Epithelial cell of proximal tubule (primary cell): ENCODE measurements around the gene CDK1. TPM values are rescaled to one million over a fixed set of nuclear protein-coding genes. Genes with fewer than 3 reads are reported as not detected.

ENCODE experiments used
- DNase-seq: peaks from one replicate; pipeline ENCODE4 v3.0.0-alpha.2; 2011; ENCODE audit warnings: low read depth
- H3K4me3 ChIP-seq: 2 replicates; pipeline ENCODE4 v1.5.1; 2011; ENCODE audit warnings: low read depth, mild to moderate bottlenecking, low read length
- total RNA-seq: library from RNA; depleted of rRNA; stranded (reverse); fragments of >200 nt; gene quantifications from 2 replicates; pipeline ENCODE4 v1.2.3, GENCODE V29; 2015
- TF ChIP-seq, protein P1 (sequence below): conservative IDR thresholded peaks from 2 replicates; pipeline ENCODE4 v1.5.1; 2012; ENCODE audit warnings: low read depth, mild to moderate bottlenecking, low read length

The CDK1 gene
- total RNA-seq, 1 donor from 2014 or later = 127 TPM

DNA sequence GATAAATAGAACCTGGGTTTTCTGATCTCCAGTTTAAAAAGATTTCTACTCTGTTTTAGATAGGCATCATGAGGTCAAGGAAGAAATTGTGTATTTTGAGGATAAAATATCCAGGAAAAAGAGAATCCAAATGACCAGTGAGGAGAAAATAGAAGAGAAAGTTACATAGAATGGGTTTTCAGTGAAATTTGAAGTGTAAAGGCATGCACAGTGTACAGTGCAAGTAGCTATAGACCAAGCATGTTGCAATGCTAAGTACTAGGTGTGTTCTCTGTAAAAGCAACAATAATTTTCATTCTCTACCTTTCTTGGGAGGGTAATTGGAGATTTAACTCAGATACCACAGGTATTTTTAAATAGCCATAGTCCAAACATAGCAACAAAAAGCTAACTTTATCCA, 22.6 kb downstream of the CDK1 start:
- TF ChIP-seq, protein P1, sequence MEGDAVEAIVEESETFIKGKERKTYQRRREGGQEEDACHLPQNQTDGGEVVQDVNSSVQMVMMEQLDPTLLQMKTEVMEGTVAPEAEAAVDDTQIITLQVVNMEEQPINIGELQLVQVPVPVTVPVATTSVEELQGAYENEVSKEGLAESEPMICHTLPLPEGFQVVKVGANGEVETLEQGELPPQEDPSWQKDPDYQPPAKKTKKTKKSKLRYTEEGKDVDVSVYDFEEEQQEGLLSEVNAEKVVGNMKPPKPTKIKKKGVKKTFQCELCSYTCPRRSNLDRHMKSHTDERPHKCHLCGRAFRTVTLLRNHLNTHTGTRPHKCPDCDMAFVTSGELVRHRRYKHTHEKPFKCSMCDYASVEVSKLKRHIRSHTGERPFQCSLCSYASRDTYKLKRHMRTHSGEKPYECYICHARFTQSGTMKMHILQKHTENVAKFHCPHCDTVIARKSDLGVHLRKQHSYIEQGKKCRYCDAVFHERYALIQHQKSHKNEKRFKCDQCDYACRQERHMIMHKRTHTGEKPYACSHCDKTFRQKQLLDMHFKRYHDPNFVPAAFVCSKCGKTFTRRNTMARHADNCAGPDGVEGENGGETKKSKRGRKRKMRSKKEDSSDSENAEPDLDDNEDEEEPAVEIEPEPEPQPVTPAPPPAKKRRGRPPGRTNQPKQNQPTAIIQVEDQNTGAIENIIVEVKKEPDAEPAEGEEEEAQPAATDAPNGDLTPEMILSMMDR = no peak
- no peak for DNase-seq

DNA sequence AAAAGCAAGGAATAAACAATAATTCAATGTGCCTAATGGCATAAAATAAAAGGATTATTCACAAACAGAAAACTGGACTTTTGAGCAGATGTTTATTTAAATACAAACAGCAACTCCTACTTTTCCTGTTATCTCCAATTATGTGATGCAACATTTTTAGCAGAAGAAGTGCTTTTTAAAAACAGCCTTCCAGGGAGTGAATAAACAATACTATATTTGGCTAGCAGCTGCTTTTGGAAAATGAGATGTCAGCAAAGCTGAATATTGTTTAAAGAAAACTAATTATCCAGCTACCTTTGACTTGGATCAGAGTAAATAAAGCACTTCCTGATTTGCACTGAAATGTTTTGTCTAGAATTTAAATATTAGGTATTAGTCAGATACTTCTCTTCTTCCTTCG, 23.2 kb downstream of the CDK1 start:
- TF ChIP-seq, protein P1 = no peak
- no peak for DNase-seq
- no peak overlapping the region for H3K4me3 ChIP-seq

More for the DNA sequence above, 22.6 kb downstream of the CDK1 start:
- H3K4me3 ChIP-seq = no peak overlapping the region

DNA sequence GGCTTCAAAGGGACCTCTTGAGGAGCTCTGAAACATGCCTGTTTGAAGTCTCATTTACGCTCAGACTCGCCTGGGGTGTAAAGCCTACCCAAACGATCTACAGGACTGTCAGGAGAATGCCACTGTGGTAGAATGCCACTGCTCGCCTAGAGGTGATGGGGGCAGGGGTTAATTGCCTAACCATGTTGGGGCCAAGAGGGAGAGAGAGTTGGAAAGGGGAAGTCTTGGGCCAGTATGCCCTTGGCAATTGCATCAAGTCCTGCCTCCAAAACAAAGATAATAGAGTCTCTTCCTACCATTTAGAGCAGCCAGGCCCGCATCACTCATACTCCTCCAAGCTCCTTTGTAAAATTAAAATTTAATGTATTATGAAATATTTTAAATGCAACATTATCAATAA, 25.2 kb downstream of the CDK1 start:
- no peak for DNase-seq
- TF ChIP-seq, protein P1 = no peak
- H3K4me3 ChIP-seq = no peak overlapping the region

DNA sequence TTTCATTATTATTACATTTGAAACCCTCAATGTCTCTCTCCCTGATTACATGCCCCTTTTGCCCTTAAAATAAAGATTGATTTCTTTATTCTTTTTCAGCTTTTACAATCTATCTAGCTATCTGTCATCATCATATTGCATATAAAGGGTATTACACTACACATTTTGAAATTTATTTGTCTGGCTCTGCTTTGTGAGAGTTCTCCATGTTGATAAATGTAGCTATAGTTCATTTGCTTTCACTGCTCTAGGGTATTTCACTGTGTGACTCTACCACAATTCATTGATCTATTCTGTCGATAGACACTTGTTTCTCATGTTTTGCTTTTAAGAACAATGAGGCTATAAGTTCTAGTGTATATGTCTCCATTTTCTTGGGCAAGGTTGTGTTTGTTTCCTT, 25.6 kb downstream of the CDK1 start:
- TF ChIP-seq, protein P1 = no peak
- no peak overlapping the region for H3K4me3 ChIP-seq
- no peak for DNase-seq

DNA sequence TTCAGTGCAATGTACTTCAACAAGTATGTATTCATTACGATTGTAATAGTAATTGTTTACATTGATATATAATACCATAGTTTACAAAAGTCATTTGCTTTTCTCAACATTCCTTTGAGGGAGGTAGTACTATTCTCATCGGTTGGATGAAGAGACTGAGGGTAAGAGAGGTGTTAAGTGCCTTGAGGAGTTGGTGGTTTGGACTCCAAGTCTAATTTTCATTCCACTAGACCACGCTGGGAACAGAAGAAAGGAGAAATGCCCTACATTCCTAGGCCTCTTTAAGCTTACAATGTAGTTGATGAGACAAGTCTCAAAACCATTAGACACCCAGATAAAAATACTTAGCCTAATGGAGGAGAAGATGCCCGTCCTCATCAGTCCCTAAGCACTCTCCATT, 28.6 kb downstream of the CDK1 start:
- H3K4me3 ChIP-seq = no peak overlapping the region
- no peak for DNase-seq
- TF ChIP-seq, protein P1 = no peak

DNA sequence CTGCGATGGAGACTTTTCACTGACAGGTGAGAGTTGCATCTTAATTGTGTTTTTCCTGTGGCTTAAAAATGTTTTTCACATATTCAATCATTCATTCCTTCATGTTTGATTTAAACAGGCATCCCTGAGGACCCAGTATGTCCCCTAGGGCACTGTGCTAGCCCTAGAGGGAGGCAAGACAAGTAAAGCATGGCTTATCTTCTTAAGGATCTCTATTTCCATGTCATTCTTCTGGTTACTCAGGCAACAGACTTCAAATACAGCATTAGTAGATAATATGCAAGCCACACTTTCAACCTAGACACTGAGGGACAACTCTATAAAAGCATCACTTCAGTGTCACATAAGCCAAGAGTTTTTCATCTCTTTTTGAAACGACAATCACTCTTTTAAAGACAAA, 29.2 kb downstream of the CDK1 start:
- H3K4me3 ChIP-seq = no peak overlapping the region
- TF ChIP-seq, protein P1 = no peak
- no peak for DNase-seq

DNA sequence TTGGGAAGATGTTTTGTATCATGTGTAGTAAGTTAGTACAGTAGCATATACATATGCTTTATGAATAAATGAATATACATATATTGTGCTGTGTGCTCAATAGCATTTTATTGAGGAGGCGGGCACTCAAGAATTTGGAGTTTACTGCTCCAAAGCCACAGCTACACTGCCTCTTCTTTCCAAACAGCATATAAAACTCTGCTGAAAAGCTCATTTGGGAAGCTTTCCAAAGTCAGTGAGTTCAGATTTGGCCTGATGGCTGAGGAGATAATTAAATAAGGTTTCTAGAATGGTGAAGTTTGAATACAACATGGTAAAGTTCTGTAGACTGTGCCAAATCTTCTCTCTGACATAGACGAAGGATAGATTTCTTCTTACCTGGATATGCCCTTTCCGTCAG, 29.8 kb downstream of the CDK1 start:
- no peak overlapping the region for H3K4me3 ChIP-seq
- TF ChIP-seq, protein P1 = no peak
- DNase-seq = no peak
